GM12874 (cell line): ENCODE measurements around the gene ZNF207.

Experiments used
- CTCF ChIP-seq: IDR thresholded peaks from 2 replicates; pipeline ENCODE4 v1.5.1; 2011; ENCODE audit warnings: low read depth, mild to moderate bottlenecking, control low read depth, low read length, moderate library complexity; ENCODE audit not compliant: insufficient read depth

ZNF207 gene

GRCh38 chr17:32396343-32396742 is 46.4 kb downstream of the ZNF207 start:
- no peak for TF ChIP-seq CTCF

- no peak for TF ChIP-seq CTCF
These were observed 49.0 kb downstream of the ZNF207 start for GRCh38 chr17:32398946-32399345.

GRCh38 chr17:32426894-32427293 is 76.9 kb downstream of the ZNF207 start:
- no peak for TF ChIP-seq CTCF

- no peak for TF ChIP-seq CTCF
These were observed 79.6 kb downstream of the ZNF207 start for GRCh38 chr17:32429598-32429997.
